ENCODE data around the gene VSIR. TPM values are rescaled to one million over a fixed set of nuclear protein-coding genes. Genes with fewer than 3 reads are reported as not detected.

VSIR gene
- total and polyA plus RNA-seq, 2 donors (not counting 1 experiment from before 2014, with no cell fraction given) = 40.5 to 61.2 TPM

DNA sequence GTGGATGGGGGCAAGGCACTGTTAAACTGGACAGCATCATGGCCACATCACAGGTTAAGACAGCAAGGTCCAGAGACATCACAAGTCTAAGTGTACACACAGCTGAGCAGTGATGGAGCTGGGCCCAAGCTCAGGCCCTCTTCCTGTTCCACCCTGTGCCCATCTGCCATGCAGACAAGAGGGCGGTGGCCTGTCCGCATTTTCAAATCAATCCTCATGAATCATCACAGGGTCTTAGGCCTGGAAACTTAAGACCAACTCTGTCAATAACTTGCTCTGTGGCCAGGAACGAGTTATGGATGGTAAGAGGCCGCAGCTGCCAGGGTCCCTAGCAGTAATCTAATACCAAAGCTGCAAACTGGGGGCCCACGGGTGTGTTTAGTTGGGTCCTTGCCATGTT is 56.9 kb downstream of the VSIR start:
- H3K27me3 Mint-ChIP-seq = peaks cover under 1% of the 10 kb centered on the region
- ChIA-PET POLR2A (no interaction called here), CTCF (interaction anchor here (1.0 to 14.0 kb wide), 6 partner anchors 8 to 107 kb away, joined by 3 to 199 read pairs (median 4); no protein-coding TSS in a partner anchor)
- H4K20me1 ChIP-seq (ENCODE audit: control insufficient read depth, insufficient read depth, low read length, poor library complexity, severe bottlenecking) = no peaks in the 10 kb centered on the region
- no peak for ATAC-seq (ENCODE audit: low read depth)
- H3K4me1 ChIP-seq (ENCODE audit: control insufficient read depth in 2 of 2, insufficient read depth in 2 of 2, low read length in 2 of 2) = peaks cover 34 to 43% of the 10 kb centered on the region in 2 donors
- no peaks in the 10 kb centered on the region for H3K79me2 ChIP-seq (ENCODE audit: control insufficient read depth, insufficient read depth, low read length)
- no peak overlapping the region for H3K27ac ChIP-seq (ENCODE audit: low read length in 2 of 2)
- TF ChIP-seq, protein P1, sequence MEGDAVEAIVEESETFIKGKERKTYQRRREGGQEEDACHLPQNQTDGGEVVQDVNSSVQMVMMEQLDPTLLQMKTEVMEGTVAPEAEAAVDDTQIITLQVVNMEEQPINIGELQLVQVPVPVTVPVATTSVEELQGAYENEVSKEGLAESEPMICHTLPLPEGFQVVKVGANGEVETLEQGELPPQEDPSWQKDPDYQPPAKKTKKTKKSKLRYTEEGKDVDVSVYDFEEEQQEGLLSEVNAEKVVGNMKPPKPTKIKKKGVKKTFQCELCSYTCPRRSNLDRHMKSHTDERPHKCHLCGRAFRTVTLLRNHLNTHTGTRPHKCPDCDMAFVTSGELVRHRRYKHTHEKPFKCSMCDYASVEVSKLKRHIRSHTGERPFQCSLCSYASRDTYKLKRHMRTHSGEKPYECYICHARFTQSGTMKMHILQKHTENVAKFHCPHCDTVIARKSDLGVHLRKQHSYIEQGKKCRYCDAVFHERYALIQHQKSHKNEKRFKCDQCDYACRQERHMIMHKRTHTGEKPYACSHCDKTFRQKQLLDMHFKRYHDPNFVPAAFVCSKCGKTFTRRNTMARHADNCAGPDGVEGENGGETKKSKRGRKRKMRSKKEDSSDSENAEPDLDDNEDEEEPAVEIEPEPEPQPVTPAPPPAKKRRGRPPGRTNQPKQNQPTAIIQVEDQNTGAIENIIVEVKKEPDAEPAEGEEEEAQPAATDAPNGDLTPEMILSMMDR (IDR thresholded peaks at IDR 0.05) = no peak
- no peak for TF ChIP-seq EZH2 (IDR thresholded peaks at IDR 0.05; ENCODE audit: borderline replicate concordance, insufficient read depth, low read depth, low read length, poor library complexity, severe bottlenecking)
- no peak overlapping the region for H3K4me3 Mint-ChIP-seq
- no peak overlapping the region for H3K4me3 ChIP-seq (ENCODE audit: control extremely low read depth in 1 of 5, extremely low read depth in 1 of 5, insufficient read depth in 1 of 5, low read depth in 2 of 5, low read length in 4 of 5)
- no peaks in the 10 kb centered on the region for H3K36me3 ChIP-seq (replicated peaks in 1 of 2; ENCODE audit: control extremely low read depth in 1 of 2, control insufficient read depth in 1 of 2, extremely low read depth in 1 of 2, insufficient read depth in 2 of 2, low read length in 1 of 2)
- H3K4me1 Mint-ChIP-seq = peaks cover 33% of the 10 kb centered on the region
- no peak overlapping the region for H3K9ac ChIP-seq (ENCODE audit: low read length)
- no peaks in the 10 kb centered on the region for H3K9me3 Mint-ChIP-seq (ENCODE audit: insufficient read depth)
- WGBS (ENCODE audit: insufficient coverage) = 100% methylated on average over 2 of the region's 5 CpGs
- no peak for DNase-seq
- peaks cover 0 to 3% (median 0%) of the 10 kb centered on the region in 4 experiments for H3K27me3 ChIP-seq (replicated peaks in 1 of 4; ENCODE audit: control extremely low read depth in 1 of 4, control insufficient read depth in 3 of 4, insufficient read depth in 4 of 4, low read length in 3 of 4)
- H3K4me2 ChIP-seq (replicated peaks; ENCODE audit: low read depth, low read length, poor library complexity, severe bottlenecking) = no peak overlapping the region
- no peaks in the 10 kb centered on the region for H3K9me3 ChIP-seq (ENCODE audit: control extremely low read depth in 1 of 3, control insufficient read depth in 2 of 3, insufficient read depth in 1 of 3, low read length in 2 of 3)
- intact Hi-C loops (cut with micrococcal nuclease) = no loop called here
- peak overlapping the region; percentile 20 for H3K27ac Mint-ChIP-seq
- no peak overlapping the region for H2AFZ ChIP-seq (ENCODE audit: insufficient read depth, low read depth, low read length, poor library complexity, severe bottlenecking)

DNA sequence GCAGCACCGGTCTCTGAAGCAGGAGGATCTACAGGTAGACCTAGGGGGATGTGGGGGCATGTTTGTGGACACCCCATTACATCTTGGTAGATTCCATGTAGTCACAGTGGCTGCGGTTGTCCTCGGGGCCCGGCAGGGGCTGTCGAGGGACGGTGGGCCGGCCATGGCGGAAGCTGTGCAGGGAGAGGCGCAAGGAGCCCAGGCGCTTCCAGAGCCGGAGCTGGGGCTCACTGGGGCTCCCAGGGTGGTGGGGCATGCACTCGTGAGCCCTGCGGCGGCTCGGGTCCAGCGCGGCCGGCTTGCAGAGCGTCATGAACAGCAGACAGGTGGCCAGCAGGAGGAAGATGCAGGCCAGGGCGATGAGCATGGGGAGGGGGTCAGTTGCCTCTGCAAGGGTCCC is 57.5 kb downstream of the VSIR start:
- no peak overlapping the region for H3K4me2 ChIP-seq (replicated peaks; ENCODE audit: low read depth, low read length, poor library complexity, severe bottlenecking)
- H3K4me1 ChIP-seq (ENCODE audit: control insufficient read depth in 2 of 2, insufficient read depth in 2 of 2, low read length in 2 of 2) = peaks cover 34 to 43% of the 10 kb centered on the region in 2 donors
- Mint-ChIP-seq H3K9me3 (ENCODE audit: insufficient read depth) (no peaks in the 10 kb centered on the region), H3K4me3 (no peak overlapping the region), H3K4me1 (peaks cover 33% of the 10 kb centered on the region), H3K27ac (no peak overlapping the region), H3K27me3 (no peaks in the 10 kb centered on the region)
- H3K9ac ChIP-seq (ENCODE audit: low read length) = no peak overlapping the region
- 97% methylated on average over 20 of the region's 20 CpGs for WGBS (ENCODE audit: insufficient coverage)
- peaks cover 0 to 3% (median 0%) of the 10 kb centered on the region in 4 experiments for H3K27me3 ChIP-seq (replicated peaks in 1 of 4; ENCODE audit: control extremely low read depth in 1 of 4, control insufficient read depth in 3 of 4, insufficient read depth in 4 of 4, low read length in 3 of 4)
- no peak for ATAC-seq (ENCODE audit: low read depth)
- intact Hi-C loops (cut with micrococcal nuclease) = no loop called here
- CTCF ChIA-PET = interaction anchor here (1.2 to 14.0 kb wide), 3 partner anchors 20 to 107 kb away, joined by 3 to 199 read pairs (median 4); no protein-coding TSS in a partner anchor
- no peak overlapping the region for H3K4me3 ChIP-seq (ENCODE audit: control extremely low read depth in 1 of 5, extremely low read depth in 1 of 5, insufficient read depth in 1 of 5, low read depth in 2 of 5, low read length in 4 of 5)
- no peaks in the 10 kb centered on the region for H3K36me3 ChIP-seq (replicated peaks in 1 of 2; ENCODE audit: control extremely low read depth in 1 of 2, control insufficient read depth in 1 of 2, extremely low read depth in 1 of 2, insufficient read depth in 2 of 2, low read length in 1 of 2)
- no peaks in the 10 kb centered on the region for H4K20me1 ChIP-seq (ENCODE audit: control insufficient read depth, insufficient read depth, low read length, poor library complexity, severe bottlenecking)
- POLR2A ChIA-PET = no interaction called here
- no peak overlapping the region for H2AFZ ChIP-seq (ENCODE audit: insufficient read depth, low read depth, low read length, poor library complexity, severe bottlenecking)
- H3K79me2 ChIP-seq (ENCODE audit: control insufficient read depth, insufficient read depth, low read length) = no peaks in the 10 kb centered on the region
- no peak for DNase-seq
- TF ChIP-seq EZH2 (IDR thresholded peaks at IDR 0.05; ENCODE audit: borderline replicate concordance, insufficient read depth, low read depth, low read length, poor library complexity, severe bottlenecking) = no peak
- TF ChIP-seq, protein P1 (IDR thresholded peaks at IDR 0.05) = no peak
- H3K9me3 ChIP-seq (ENCODE audit: control extremely low read depth in 1 of 3, control insufficient read depth in 2 of 3, insufficient read depth in 1 of 3, low read length in 2 of 3) = no peaks in the 10 kb centered on the region
- H3K27ac ChIP-seq (ENCODE audit: low read length in 2 of 2) = no peak overlapping the region
